Naive thymus-derived CD4-positive, alpha-beta T cell (primary cell): ENCODE results near the gene PKP4. TPM values are rescaled to one million over a fixed set of nuclear protein-coding genes. Genes with fewer than 3 reads are reported as not detected.
A peak's percentile ranks its signal among the peaks of the same experiment; 100 is the strongest.

ENCODE experiments used
- ATAC-seq: fragments of 150-1000 bp; cut with Tn5 transposase; 2 replicates; pipeline ENCODE4 v1.10.0; 2021; ENCODE audit warnings: mild to moderate bottlenecking, moderate library complexity
- CTCF ChIA-PET: fragments of 350-600 bp; sonication (Branson Sonifier 250); formaldehyde crosslinking; loops from one replicate; lab custom pipeline; 2021; ENCODE audit warnings: antibody characterized with exemption; lab: Charles Lee
- POLR2A ChIA-PET: fragments of 350-600 bp; sonication (Branson Sonifier 250); formaldehyde crosslinking; loops from one replicate; lab custom pipeline; 2021; ENCODE audit warnings: antibody characterized with exemption, inconsistent platforms; lab: Charles Lee
- DNase-seq, 9 donors: peaks; one replicate each; pipeline versions ENCODE4 v3.0.0 to v3.0.0-alpha.2; 2020 to 2022; ENCODE audit warnings: mixed read lengths in 1 of 9
- H3K27ac ChIP-seq: one replicate; pipeline ENCODE4 v1.7.0; 2013; ENCODE audit warnings: mild to moderate bottlenecking, low read depth, low read length, moderate library complexity
- H3K27me3 ChIP-seq, 2 donors: one replicate each; pipeline ENCODE4 v1.7.0; 2013; ENCODE audit warnings: low read length in 2 of 2, mild to moderate bottlenecking in 2 of 2, moderate library complexity in 2 of 2; ENCODE audit not compliant: control insufficient read depth in 2 of 2, insufficient read depth in 2 of 2
- H3K36me3 ChIP-seq, 3 experiments: 1 replicate in 2 of 3; 2 replicates in 1 of 3; pipeline ENCODE4 v1.7.0; 2013; ENCODE audit warnings: low read length in 3 of 3, mild to moderate bottlenecking in 3 of 3, moderate library complexity in 1 of 3; ENCODE audit not compliant: insufficient read depth in 3 of 3, control insufficient read depth in 2 of 3
- H3K4me1 ChIP-seq, 2 donors: one replicate each; pipeline ENCODE4 v1.7.0; 2013; ENCODE audit warnings: low read length in 2 of 2, mild to moderate bottlenecking in 2 of 2, moderate library complexity in 1 of 2; ENCODE audit not compliant: control insufficient read depth in 2 of 2, insufficient read depth in 2 of 2
- H3K4me3 ChIP-seq: 2 replicates; pipeline ENCODE4 v1.7.0; 2013; ENCODE audit warnings: mild to moderate bottlenecking, low read length
- H3K9me3 ChIP-seq, 3 experiments: 1 replicate in 2 of 3; 2 replicates in 1 of 3; pipeline ENCODE4 v1.7.0; 2013; ENCODE audit warnings: low read length in 3 of 3; ENCODE audit not compliant: control insufficient read depth in 2 of 3
- H3K27ac Mint-ChIP-seq, 9 donors: one replicate each; pipeline ENCODE4 v1.8.0; 2020 to 2022; ENCODE audit warnings: mixed read lengths in 9 of 9, mild to moderate bottlenecking in 8 of 9, moderate library complexity in 5 of 9, inconsistent platforms in 2 of 9
- H3K27me3 Mint-ChIP-seq, 5 donors: one replicate each; pipeline ENCODE4 v1.8.0; 2021 to 2022; ENCODE audit warnings: mixed read lengths in 5 of 5, mild to moderate bottlenecking in 1 of 5
- H3K36me3 Mint-ChIP-seq, 5 donors: one replicate each; pipeline ENCODE4 v1.8.0; 2020 to 2022; ENCODE audit warnings: mixed read lengths in 5 of 5, mild to moderate bottlenecking in 3 of 5, inconsistent platforms in 1 of 5
- H3K4me1 Mint-ChIP-seq, 7 donors: one replicate each; pipeline ENCODE4 v1.8.0; 2020 to 2022; ENCODE audit warnings: mixed read lengths in 7 of 7, mild to moderate bottlenecking in 3 of 7, inconsistent platforms in 1 of 7
- H3K4me3 Mint-ChIP-seq, 10 donors: one replicate each; pipeline ENCODE4 v1.8.0; 2020 to 2022; ENCODE audit warnings: mild to moderate bottlenecking in 10 of 10, mixed read lengths in 10 of 10, moderate library complexity in 6 of 10, inconsistent platforms in 2 of 10
- H3K9me3 Mint-ChIP-seq, 11 donors: one replicate each; pipeline ENCODE4 v1.8.0; 2020 to 2022; ENCODE audit warnings: mixed read lengths in 11 of 11, mild to moderate bottlenecking in 4 of 11, inconsistent platforms in 1 of 11, moderate library complexity in 1 of 11
- intact Hi-C, 2 donors: fragments of 100-400 bp; cut with micrococcal nuclease; formaldehyde crosslinking; loops; one replicate each; pipeline ENCODE4 v1.15.1; 2023
- polyA plus RNA-seq, 2 donors: library from polyadenylated mRNA; unstranded; fragments of 300-500 nt; fragmentation: Illumina TruSeq; gene quantifications; one replicate each; pipeline ENCODE4 v1.2.3, GENCODE V29; 2021
- total RNA-seq, 6 experiments: library from RNA in 5 of 6; stranded (reverse) in 5 of 6; gene quantifications; 1 replicate in 5 of 6; 2 replicates in 1 of 6; pipeline ENCODE4 v1.2.3 and lab custom pipeline; 2021 to 2026

The PKP4 gene
- total and polyA plus RNA-seq, 7 experiments from 2014 or later: 1.3 to 33.2 (median 16.6) TPM

GRCh38 chr2:158635961-158636601 lies 179.3 kb downstream of the PKP4 start:
- H3K36me3 Mint-ChIP-seq: peaks cover 4 to 55% (median 38%) of the 10 kb centered on the region in 5 donors
- H3K36me3 ChIP-seq: no peaks in the 10 kb centered on the region
- DNase-seq (peak in 1 of 9 donors; percentile 9), ATAC-seq (no peak)
- intact Hi-C loops: no loop called here
- no peaks in the 10 kb centered on the region for H3K9me3 ChIP-seq
- H3K4me1 Mint-ChIP-seq: peaks cover 0 to 20% (median 14%) of the 10 kb centered on the region in 7 donors
- H3K4me3 ChIP-seq: no peak overlapping the region
- CTCF ChIA-PET: interaction anchor here (0.7 kb wide), 1 partner anchor 113 kb away, joined by 3 read pairs; no protein-coding TSS in a partner anchor
- H3K27me3 ChIP-seq: no peaks in the 10 kb centered on the region
- no peaks in the 10 kb centered on the region for H3K9me3 Mint-ChIP-seq
- no peaks in the 10 kb centered on the region for H3K4me1 ChIP-seq
- no peaks in the 10 kb centered on the region for H3K27me3 Mint-ChIP-seq
- peak overlapping the region in 3 of 9 donors; percentile 27 to 36 (median 32) for H3K27ac Mint-ChIP-seq
- no peak overlapping the region for H3K27ac ChIP-seq
- peak overlapping the region in 2 of 10 donors; percentile 2 to 36 for H3K4me3 Mint-ChIP-seq
- POLR2A ChIA-PET: no interaction called here

GRCh38 chr2:158637357-158637756 lies 180.6 kb downstream of the PKP4 start:
- Histone ChIP-seq H3K4me1 (no peaks in the 10 kb centered on the region), H3K36me3 (no peaks in the 10 kb centered on the region), H3K4me3 (no peak overlapping the region), H3K9me3 (no peaks in the 10 kb centered on the region), H3K27ac (no peak overlapping the region), H3K27me3 (no peaks in the 10 kb centered on the region)
- no peak overlapping the region for H3K27ac Mint-ChIP-seq
- H3K4me1 Mint-ChIP-seq: peaks cover 0 to 20% (median 14%) of the 10 kb centered on the region in 7 donors
- DNase-seq (no peak), ATAC-seq (no peak)
- no peak overlapping the region for H3K4me3 Mint-ChIP-seq
- intact Hi-C loops: no loop called here
- H3K27me3 Mint-ChIP-seq: no peaks in the 10 kb centered on the region
- H3K36me3 Mint-ChIP-seq: peaks cover 0 to 53% (median 36%) of the 10 kb centered on the region in 5 donors
- no peaks in the 10 kb centered on the region for H3K9me3 Mint-ChIP-seq
- ChIA-PET CTCF (no interaction called here), POLR2A (no interaction called here)

- CTCF ChIA-PET: interaction anchor here (1.0 kb wide), 1 partner anchor 10 kb away, joined by 3 read pairs; no protein-coding TSS in a partner anchor
Observed at GRCh38 chr2:158644139-158644538, 187.4 kb downstream of the PKP4 start.

GRCh38 chr2:158645299-158645698 lies 188.5 kb downstream of the PKP4 start:
- no peak for DNase-seq
- Mint-ChIP-seq H3K27me3 (no peaks in the 10 kb centered on the region), H3K36me3 (peaks cover 0 to 30% (median 22%) of the 10 kb centered on the region in 5 donors), H3K27ac (no peak overlapping the region), H3K4me1 (no peaks in the 10 kb centered on the region), H3K9me3 (no peaks in the 10 kb centered on the region), H3K4me3 (no peak overlapping the region)
- CTCF ChIA-PET: interaction anchor here (1.0 kb wide), 1 partner anchor 11 kb away, joined by 3 read pairs; no protein-coding TSS in a partner anchor
- Histone ChIP-seq H3K4me1 (no peaks in the 10 kb centered on the region), H3K27me3 (no peaks in the 10 kb centered on the region), H3K4me3 (no peak overlapping the region), H3K36me3 (no peaks in the 10 kb centered on the region), H3K27ac (no peak overlapping the region), H3K9me3 (no peaks in the 10 kb centered on the region)
- intact Hi-C loops: no loop called here
- no peak for ATAC-seq
- POLR2A ChIA-PET: no interaction called here

More at GRCh38 chr2:158644139-158644538, 187.4 kb downstream of the PKP4 start:
- Histone ChIP-seq H3K4me3 (no peak overlapping the region), H3K27ac (no peak overlapping the region), H3K36me3 (no peaks in the 10 kb centered on the region), H3K9me3 (no peaks in the 10 kb centered on the region), H3K27me3 (no peaks in the 10 kb centered on the region), H3K4me1 (no peaks in the 10 kb centered on the region)
- H3K9me3 Mint-ChIP-seq: no peaks in the 10 kb centered on the region
- H3K36me3 Mint-ChIP-seq: peaks cover 0 to 35% (median 24%) of the 10 kb centered on the region in 5 donors
- no peaks in the 10 kb centered on the region for H3K4me1 Mint-ChIP-seq
- no peak for DNase-seq
- H3K4me3 Mint-ChIP-seq: no peak overlapping the region
- intact Hi-C loops: no loop called here
- POLR2A ChIA-PET: no interaction called here
- H3K27ac Mint-ChIP-seq: no peak overlapping the region
- ATAC-seq: no peak
- no peaks in the 10 kb centered on the region for H3K27me3 Mint-ChIP-seq

GRCh38 chr2:158647436-158648231 lies 190.9 kb downstream of the PKP4 start:
- Histone ChIP-seq H3K36me3 (no peaks in the 10 kb centered on the region), H3K27me3 (no peaks in the 10 kb centered on the region), H3K4me1 (no peaks in the 10 kb centered on the region), H3K27ac (no peak overlapping the region), H3K9me3 (no peaks in the 10 kb centered on the region), H3K4me3 (no peak overlapping the region)
- ATAC-seq (no peak), DNase-seq (no peak)
- CTCF ChIA-PET: no interaction called here
- Mint-ChIP-seq H3K4me3 (no peak overlapping the region), H3K27me3 (no peaks in the 10 kb centered on the region), H3K36me3 (peaks cover 0 to 20% (median 16%) of the 10 kb centered on the region in 5 donors), H3K9me3 (no peaks in the 10 kb centered on the region), H3K4me1 (peaks cover 0 to 3% (median 0%) of the 10 kb centered on the region in 7 donors), H3K27ac (no peak overlapping the region)
- intact Hi-C loops: no loop called here
- POLR2A ChIA-PET: no interaction called here

- ChIA-PET CTCF (no interaction called here), POLR2A (no interaction called here)
- H3K4me3 Mint-ChIP-seq: no peak overlapping the region
- no peaks in the 10 kb centered on the region for H3K9me3 Mint-ChIP-seq
- no peaks in the 10 kb centered on the region for H3K4me1 ChIP-seq
- H3K36me3 ChIP-seq: no peaks in the 10 kb centered on the region
- intact Hi-C loops: no loop called here
- H3K27ac ChIP-seq: no peak overlapping the region
- H3K27ac Mint-ChIP-seq: no peak overlapping the region
- no peaks in the 10 kb centered on the region for H3K27me3 ChIP-seq
- peak; percentile 12 for ATAC-seq
- no peaks in the 10 kb centered on the region for H3K27me3 Mint-ChIP-seq
- H3K4me1 Mint-ChIP-seq: peaks cover 0 to 3% (median 0%) of the 10 kb centered on the region in 7 donors
- H3K36me3 Mint-ChIP-seq: peaks cover 0 to 10% (median 5%) of the 10 kb centered on the region in 5 donors
- no peak for DNase-seq
- H3K9me3 ChIP-seq: no peaks in the 10 kb centered on the region
- H3K4me3 ChIP-seq: no peak overlapping the region
Observed at GRCh38 chr2:158649846-158650245, 193.1 kb downstream of the PKP4 start.
